Colonic mucosa (tissue), 4 donors: ENCODE measurements around the gene HBP1. TPM values are rescaled to one million over a fixed set of nuclear protein-coding genes. Genes with fewer than 3 reads are reported as not detected.
A peak's percentile ranks its signal among the peaks of the same experiment; 100 is the strongest.

Source experiments
- DNase-seq: peaks from one replicate; pipeline ENCODE4 v3.0.0-alpha.2; 2020
- H3K27ac ChIP-seq: fragments of 200-600 bp; one replicate; pipeline ENCODE4 v1.8.0; 2021
- H3K27me3 ChIP-seq: fragments of 200-600 bp; one replicate; pipeline ENCODE4 v1.8.0; 2021
- H3K36me3 ChIP-seq: fragments of 200-600 bp; one replicate; pipeline ENCODE4 v1.8.0; 2021
- H3K4me1 ChIP-seq: fragments of 200-600 bp; one replicate; pipeline ENCODE4 v1.8.0; 2021; ENCODE audit warnings: mild to moderate bottlenecking
- H3K4me3 ChIP-seq: fragments of 200-600 bp; one replicate; pipeline ENCODE4 v1.8.0; 2021
- H3K9ac ChIP-seq, 2 donors: one replicate each; pipeline ENCODE4 v1.7.0; 2013; ENCODE audit warnings: control low read depth in 2 of 2, low read depth in 2 of 2, low read length in 2 of 2
- H3K9me3 ChIP-seq: fragments of 200-600 bp; one replicate; pipeline ENCODE4 v1.8.0; 2021
- intact Hi-C: fragments of 100-400 bp; cut with DNase I; formaldehyde crosslinking; loops from one replicate; pipeline ENCODE4 v1.14.1; 2022
- total RNA-seq, 2 donors: library from RNA; stranded (reverse); fragmentation: NEBNext Ultra II Directional in 1 of 2; extraction: Animal tissue kit (Norgen Biotek cat#: 25700) in 1 of 2; gene quantifications; one replicate each; pipeline ENCODE4 v1.2.1, GENCODE V29; 2021
- TF ChIP-seq, protein P1 (sequence below): fragments of 200-600 bp; IDR thresholded peaks from one replicate; pipeline ENCODE4 v1.8.0; 2022; ENCODE audit warnings: antibody characterized with exemption, mild to moderate bottlenecking
- donor health status: healthy.
- donor health status: DM: no; HTN: no; CAD: no.
- donor health status: DM: no; HTN: no; CAD: no.

The HBP1 gene
- total RNA-seq, 2 donors from 2014 or later: 25.1 to 78.7 TPM

DNA sequence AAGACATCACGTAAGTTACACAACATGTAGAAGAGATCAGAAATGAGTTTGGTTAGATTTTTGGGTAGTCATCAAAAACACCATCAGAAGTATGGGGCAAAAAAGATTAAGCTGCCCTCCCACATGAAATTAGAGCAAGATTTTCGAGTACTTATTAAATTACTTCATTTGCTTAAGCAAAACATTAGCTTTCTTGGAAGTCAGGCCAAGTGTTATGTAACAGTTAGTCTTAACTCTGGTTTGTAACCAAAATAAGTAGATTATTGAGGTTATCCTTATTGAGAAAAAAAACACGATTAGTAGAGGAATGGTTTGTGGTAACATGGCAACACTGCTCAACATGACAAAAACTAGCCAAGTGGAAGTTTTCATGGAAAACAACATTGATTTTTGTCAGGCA, 37.9 kb downstream of the HBP1 start:
- DNase-seq: no peak
- intact Hi-C loops: no loop called here
- Histone ChIP-seq H3K4me3 (no peak overlapping the region), H3K36me3 (peaks cover 5% of the 10 kb centered on the region), H3K27me3 (no peaks in the 10 kb centered on the region), H3K4me1 (no peaks in the 10 kb centered on the region), H3K9me3 (peaks cover 3% of the 10 kb centered on the region), H3K9ac (no peak overlapping the region), H3K27ac (no peak overlapping the region)
- TF ChIP-seq, protein P1, sequence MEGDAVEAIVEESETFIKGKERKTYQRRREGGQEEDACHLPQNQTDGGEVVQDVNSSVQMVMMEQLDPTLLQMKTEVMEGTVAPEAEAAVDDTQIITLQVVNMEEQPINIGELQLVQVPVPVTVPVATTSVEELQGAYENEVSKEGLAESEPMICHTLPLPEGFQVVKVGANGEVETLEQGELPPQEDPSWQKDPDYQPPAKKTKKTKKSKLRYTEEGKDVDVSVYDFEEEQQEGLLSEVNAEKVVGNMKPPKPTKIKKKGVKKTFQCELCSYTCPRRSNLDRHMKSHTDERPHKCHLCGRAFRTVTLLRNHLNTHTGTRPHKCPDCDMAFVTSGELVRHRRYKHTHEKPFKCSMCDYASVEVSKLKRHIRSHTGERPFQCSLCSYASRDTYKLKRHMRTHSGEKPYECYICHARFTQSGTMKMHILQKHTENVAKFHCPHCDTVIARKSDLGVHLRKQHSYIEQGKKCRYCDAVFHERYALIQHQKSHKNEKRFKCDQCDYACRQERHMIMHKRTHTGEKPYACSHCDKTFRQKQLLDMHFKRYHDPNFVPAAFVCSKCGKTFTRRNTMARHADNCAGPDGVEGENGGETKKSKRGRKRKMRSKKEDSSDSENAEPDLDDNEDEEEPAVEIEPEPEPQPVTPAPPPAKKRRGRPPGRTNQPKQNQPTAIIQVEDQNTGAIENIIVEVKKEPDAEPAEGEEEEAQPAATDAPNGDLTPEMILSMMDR: no peak

DNA sequence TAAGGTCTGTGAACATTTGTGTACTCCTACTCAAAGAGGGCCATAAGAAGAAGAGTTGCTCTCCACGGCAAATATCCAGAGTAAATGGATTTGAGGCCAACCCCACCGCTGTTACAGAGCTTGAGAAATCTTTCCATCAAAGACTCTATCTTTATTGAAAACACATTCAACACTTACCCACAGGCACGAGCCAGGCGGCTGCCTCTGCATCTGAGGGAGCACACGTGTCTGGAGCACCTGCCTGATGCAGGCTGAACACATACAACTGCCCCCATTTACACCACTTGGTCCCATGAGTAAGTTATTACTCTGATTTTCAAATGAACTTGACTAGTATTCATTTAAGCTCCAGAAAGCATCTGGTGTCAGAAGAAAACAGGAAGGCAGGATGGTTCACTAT, 38.7 kb downstream of the HBP1 start:
- H3K27me3 ChIP-seq: no peaks in the 10 kb centered on the region
- no peak for DNase-seq
- no peak overlapping the region for H3K9ac ChIP-seq
- no peak overlapping the region for H3K4me3 ChIP-seq
- intact Hi-C loops: no loop called here
- TF ChIP-seq, protein P1: no peak
- no peak overlapping the region for H3K27ac ChIP-seq
- peaks cover 3% of the 10 kb centered on the region for H3K9me3 ChIP-seq
- no peaks in the 10 kb centered on the region for H3K4me1 ChIP-seq
- H3K36me3 ChIP-seq: peaks cover 5% of the 10 kb centered on the region

DNA sequence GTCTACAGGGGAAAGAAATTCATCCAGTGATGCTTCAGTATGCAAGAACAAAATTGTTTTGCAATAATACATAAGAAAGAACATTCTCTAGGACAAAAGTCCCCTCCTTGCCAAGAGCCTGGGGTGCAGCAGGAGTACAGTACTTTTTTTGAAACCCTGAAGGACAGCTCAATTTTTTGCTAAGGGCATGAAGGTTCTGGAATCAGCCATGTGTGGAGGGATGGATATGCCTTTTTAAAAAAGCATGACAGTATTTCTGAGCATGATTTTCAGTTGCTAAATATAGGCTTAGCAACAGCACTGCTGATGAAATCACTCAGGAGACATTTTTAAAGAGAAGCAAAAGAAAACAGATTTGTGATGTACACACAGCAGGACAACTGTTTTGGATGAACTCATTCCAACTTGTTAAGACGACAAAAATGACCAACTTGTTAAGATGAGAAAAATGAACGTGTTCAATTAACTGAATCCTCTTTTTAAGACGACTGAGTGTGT, 39.3 kb downstream of the HBP1 start:
- no peaks in the 10 kb centered on the region for H3K27me3 ChIP-seq
- TF ChIP-seq, protein P1: no peak
- intact Hi-C loops: no loop called here
- H3K9ac ChIP-seq: no peak overlapping the region
- peaks cover 5% of the 10 kb centered on the region for H3K36me3 ChIP-seq
- H3K27ac ChIP-seq: no peak overlapping the region
- no peaks in the 10 kb centered on the region for H3K4me1 ChIP-seq
- no peak for DNase-seq
- no peak overlapping the region for H3K4me3 ChIP-seq
- H3K9me3 ChIP-seq: peaks cover under 1% of the 10 kb centered on the region

DNA sequence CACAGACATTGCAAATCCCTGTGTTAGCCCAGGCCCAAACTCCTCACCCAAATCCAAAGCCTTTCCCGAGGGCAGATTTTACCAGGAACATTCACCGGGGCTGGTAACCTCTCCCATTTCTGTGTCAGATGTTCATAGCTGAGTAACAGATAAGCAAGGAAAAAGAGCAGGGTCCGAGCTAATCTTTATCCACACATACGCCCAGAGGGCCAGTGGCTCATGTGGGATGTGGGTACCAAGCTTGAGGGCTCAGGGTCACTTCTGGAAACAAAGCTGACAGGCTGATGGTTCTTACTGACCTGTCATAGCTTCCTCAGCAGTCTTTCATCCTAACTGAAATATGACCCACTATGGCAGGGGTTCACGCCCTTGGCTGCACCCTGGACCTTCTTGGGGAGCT, 39.8 kb downstream of the HBP1 start:
- Histone ChIP-seq H3K9me3 (no peaks in the 10 kb centered on the region), H3K27ac (no peak overlapping the region)
- DNase-seq: no peak

DNA sequence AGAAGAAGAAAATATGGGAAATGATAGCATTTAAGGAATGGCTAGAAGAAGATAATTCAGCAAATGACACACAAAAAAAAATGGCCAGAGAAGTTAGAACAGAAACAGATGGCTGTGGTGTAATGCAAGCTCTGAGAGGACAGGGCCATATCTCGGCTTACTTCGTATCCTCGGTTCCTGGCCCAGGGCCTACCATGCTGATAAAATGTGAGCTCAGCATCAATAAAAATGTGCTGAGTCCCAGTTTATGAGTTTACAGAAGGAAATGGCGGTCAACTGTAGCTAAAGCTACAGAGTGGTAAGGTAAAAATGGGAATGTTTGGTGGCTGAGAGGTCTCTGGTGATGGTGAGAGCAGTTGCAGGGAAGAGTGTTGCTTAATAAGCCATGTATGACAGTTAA, 40.8 kb downstream of the HBP1 start:
- no peak overlapping the region for H3K27ac ChIP-seq
- H3K9me3 ChIP-seq: no peaks in the 10 kb centered on the region
- no peak overlapping the region for H3K4me3 ChIP-seq
- DNase-seq: peak; percentile 63
- intact Hi-C loops: no loop called here
- H3K9ac ChIP-seq: no peak overlapping the region
- H3K4me1 ChIP-seq: no peaks in the 10 kb centered on the region
- no peaks in the 10 kb centered on the region for H3K27me3 ChIP-seq
- H3K36me3 ChIP-seq: peaks cover 5% of the 10 kb centered on the region
- TF ChIP-seq, protein P1: no peak

More for the DNA sequence above, 39.8 kb downstream of the HBP1 start:
- no peaks in the 10 kb centered on the region for H3K4me1 ChIP-seq
- no peak overlapping the region for H3K4me3 ChIP-seq
- peaks cover 5% of the 10 kb centered on the region for H3K36me3 ChIP-seq
- H3K27me3 ChIP-seq: no peaks in the 10 kb centered on the region
- TF ChIP-seq, protein P1: no peak
- no peak overlapping the region for H3K9ac ChIP-seq
- intact Hi-C loops: no loop called here
